H9 (cell line): ENCODE results near the gene SERPINA3. TPM values are rescaled to one million over a fixed set of nuclear protein-coding genes. Genes with fewer than 3 reads are reported as not detected.

Experiments used
- DNase-seq: peaks from one replicate; pipeline ENCODE4 v3.0.0-alpha.2; 2017
- H2AFZ ChIP-seq: one replicate; pipeline ENCODE4 v1.6.1; 2013; ENCODE audit warnings: mild to moderate bottlenecking, low read length, control low read depth, moderate library complexity
- H2AK5ac ChIP-seq: 2 replicates; pipeline ENCODE4 v1.6.1; 2013; ENCODE audit warnings: low read length, control low read depth, mixed read lengths; ENCODE audit not compliant: insufficient read length
- H2BK120ac ChIP-seq: one replicate; pipeline ENCODE4 v1.6.1; 2013; ENCODE audit warnings: low read depth, mild to moderate bottlenecking, low read length, control low read depth, inconsistent platforms; ENCODE audit not compliant: poor library complexity, severe bottlenecking
- H2BK12ac ChIP-seq: 2 replicates; pipeline ENCODE4 v1.6.1; 2013; ENCODE audit warnings: low read length, control low read depth, mixed read lengths, low read depth; ENCODE audit not compliant: insufficient read length
- H2BK15ac ChIP-seq: 2 replicates; pipeline ENCODE4 v1.6.1; 2013; ENCODE audit warnings: low read depth, low read length, control low read depth
- H2BK20ac ChIP-seq: one replicate; pipeline ENCODE4 v1.6.1; 2013; ENCODE audit warnings: low read depth, mild to moderate bottlenecking, low read length, control low read depth, inconsistent platforms; ENCODE audit not compliant: poor library complexity, severe bottlenecking
- H2BK5ac ChIP-seq: 2 replicates; pipeline ENCODE4 v1.6.1; 2013; ENCODE audit warnings: low read length, control low read depth, mixed read lengths; ENCODE audit not compliant: insufficient read length
- H3K14ac ChIP-seq: 2 replicates; pipeline ENCODE4 v1.6.1; 2013; ENCODE audit warnings: low read length, control low read depth; ENCODE audit not compliant: insufficient read depth
- H3K18ac ChIP-seq: 2 replicates; pipeline ENCODE4 v1.6.1; 2013; ENCODE audit warnings: low read depth, mild to moderate bottlenecking, mixed read lengths, low read length, control low read depth; ENCODE audit not compliant: insufficient read length
- H3K23ac ChIP-seq: 2 replicates; pipeline ENCODE4 v1.6.1; 2013; ENCODE audit warnings: low read length, control low read depth, mixed read lengths, low read depth; ENCODE audit not compliant: insufficient read length
- H3K23me2 ChIP-seq: 2 replicates; pipeline ENCODE4 v1.6.1; 2013; ENCODE audit warnings: low read depth, mild to moderate bottlenecking, mixed read lengths, low read length, control low read depth; ENCODE audit not compliant: insufficient read length, poor library complexity, severe bottlenecking
- H3K27ac ChIP-seq: 2 replicates; pipeline ENCODE4 v1.5.1; 2013; ENCODE audit warnings: low read length, control low read depth, mixed read lengths, low read depth; ENCODE audit not compliant: insufficient read length
- H3K27me3 ChIP-seq: 2 replicates; pipeline ENCODE4 v1.6.1; 2013; ENCODE audit warnings: low read length, control low read depth, inconsistent platforms; ENCODE audit not compliant: insufficient read depth
- H3K4ac ChIP-seq: 2 replicates; pipeline ENCODE4 v1.6.1; 2013; ENCODE audit warnings: low read depth, mild to moderate bottlenecking, control low read depth, inconsistent platforms, low read length, moderate library complexity
- H3K4me1 ChIP-seq: 2 replicates; pipeline ENCODE4 v1.6.1; 2013; ENCODE audit warnings: low read length, control low read depth, inconsistent platforms; ENCODE audit not compliant: insufficient read depth
- H3K4me2 ChIP-seq: 2 replicates; pipeline ENCODE4 v1.6.1; 2013; ENCODE audit warnings: low read length, control low read depth, mixed read lengths; ENCODE audit not compliant: insufficient read length, insufficient read depth
- H3K56ac ChIP-seq: 2 replicates; pipeline ENCODE4 v1.6.1; 2013; ENCODE audit warnings: low read depth, mild to moderate bottlenecking, mixed read lengths, low read length, control low read depth; ENCODE audit not compliant: insufficient read length
- H3K79me1 ChIP-seq: 2 replicates; pipeline ENCODE4 v1.6.1; 2013; ENCODE audit warnings: low read depth, mild to moderate bottlenecking, moderate library complexity, low read length, control low read depth, inconsistent platforms; ENCODE audit not compliant: insufficient read depth, poor library complexity, severe bottlenecking
- H3K79me2 ChIP-seq: 2 replicates; pipeline ENCODE4 v1.6.1; 2013; ENCODE audit warnings: low read length, control low read depth, inconsistent platforms; ENCODE audit not compliant: insufficient read depth
- H3K9ac ChIP-seq: 2 replicates; pipeline ENCODE4 v1.6.1; 2013; ENCODE audit warnings: low read length, control low read depth, mixed read lengths; ENCODE audit not compliant: insufficient read length; ENCODE audit errors: extremely low read depth
- H3K9me3 ChIP-seq: one replicate; pipeline ENCODE4 v1.6.1; 2013; ENCODE audit warnings: low read depth, low read length, inconsistent platforms; ENCODE audit not compliant: control insufficient read depth
- H3T11ph ChIP-seq: one replicate; pipeline ENCODE4 v1.6.1; 2013; ENCODE audit warnings: mild to moderate bottlenecking, low read length, control low read depth, inconsistent platforms
- H4K20me1 ChIP-seq: one replicate; pipeline ENCODE4 v1.6.1; 2013; ENCODE audit not compliant: control insufficient read depth, insufficient read length, insufficient read depth
- H4K5ac ChIP-seq: 2 replicates; pipeline ENCODE4 v1.6.1; 2013; ENCODE audit warnings: low read depth, mild to moderate bottlenecking, mixed read lengths, low read length, control low read depth; ENCODE audit not compliant: insufficient read length
- H4K8ac ChIP-seq: replicated peaks from 2 replicates; pipeline ENCODE4 v1.6.1; 2013; ENCODE audit warnings: low read length, control low read depth, mixed read lengths, low read depth; ENCODE audit not compliant: insufficient read length
- H4K91ac ChIP-seq: 2 replicates; pipeline ENCODE4 v1.6.1; 2013; ENCODE audit warnings: low read depth, mild to moderate bottlenecking, moderate library complexity, mixed read lengths, low read length, control low read depth; ENCODE audit not compliant: insufficient read length
- H3K27ac Mint-ChIP-seq, 3 experiments: 2 replicates in 2 of 3; 3 replicates in 1 of 3; pipeline ENCODE4 v1.8.0; 2020 to 2021; ENCODE audit warnings: mixed read lengths in 3 of 3, mild to moderate bottlenecking in 1 of 3, moderate library complexity in 1 of 3
- H3K27me3 Mint-ChIP-seq: 2 replicates; pipeline ENCODE4 v1.8.0; 2021; ENCODE audit warnings: low read depth, mild to moderate bottlenecking, moderate library complexity, mixed read lengths
- H3K36me3 Mint-ChIP-seq, 3 experiments: 2 replicates in 2 of 3; 3 replicates in 1 of 3; pipeline ENCODE4 v1.8.0; 2020 to 2021; ENCODE audit warnings: low read depth in 3 of 3, mixed read lengths in 3 of 3; ENCODE audit not compliant: insufficient read depth in 1 of 3
- H3K4me1 Mint-ChIP-seq, 2 experiments: 2 replicates each; pipeline ENCODE4 v1.8.0; 2020; ENCODE audit warnings: mixed read lengths in 2 of 2
- H3K4me3 Mint-ChIP-seq, 2 experiments: 2 replicates in 1 of 2; 3 replicates in 1 of 2; pipeline ENCODE4 v1.8.0; 2020 to 2021; ENCODE audit warnings: mild to moderate bottlenecking in 2 of 2, mixed read lengths in 2 of 2, moderate library complexity in 1 of 2
- H3K9me3 Mint-ChIP-seq, 2 experiments: 2 replicates in 1 of 2; 3 replicates in 1 of 2; pipeline ENCODE4 v1.8.0; 2020; ENCODE audit warnings: mild to moderate bottlenecking in 2 of 2, mixed read lengths in 2 of 2, moderate library complexity in 1 of 2
- CTCF ChIP-seq: fragments of 200-600 bp; sonication (generic); conservative IDR thresholded peaks from 3 replicates; pipeline ENCODE4 v1.8.0; 2021; ENCODE audit warnings: antibody characterized with exemption, mild to moderate bottlenecking
- WGBS: extraction: QIAGEN DNeasy Blood & Tissue Kit; methylation state at CpG from one replicate; pipeline ENCODE4 v1.1.7; 2013; ENCODE audit warnings: missing lambda C conversion rate, low lambda C conversion rate, mixed read lengths; ENCODE audit not compliant: insufficient read length; ENCODE audit errors: extremely low coverage; 5-methylcytosine and 5-hydroxymethylcytosine counted together
- total RNA-seq: library from RNA; stranded (reverse); gene quantifications from 2 replicates; pipeline ENCODE4 v1.2.1, GENCODE V29; 2021

The SERPINA3 gene
- total RNA-seq, 1 experiment from 2014 or later = not detected

GRCh38 chr14:94656043-94656442 lies 43.9 kb downstream of the SERPINA3 start:
- no peak overlapping the region for H2BK15ac ChIP-seq
- no peak overlapping the region for H2BK5ac ChIP-seq
- Mint-ChIP-seq H3K27me3 (peaks cover 12% of the 10 kb centered on the region), H3K4me1 (peaks cover 0 to 3% of the 10 kb centered on the region in 2 experiments; a peak in 1 of 4 replicates), H3K36me3 (no peaks in the 10 kb centered on the region; a peak in 1 of 7 replicates), H3K27ac (no peak overlapping the region), H3K4me3 (no peak overlapping the region), H3K9me3 (peaks cover 4 to 7% of the 10 kb centered on the region in 2 experiments; a peak in 3 of 5 replicates)
- no peak for TF ChIP-seq CTCF
- no peak overlapping the region for H3K56ac ChIP-seq
- H3K4ac ChIP-seq = no peak overlapping the region
- H3K9ac ChIP-seq = no peak overlapping the region
- H4K8ac ChIP-seq = no peak overlapping the region
- H4K20me1 ChIP-seq = no peaks in the 10 kb centered on the region
- H3K4me2 ChIP-seq = no peak overlapping the region
- WGBS = no CpG with 5 or more reads among the region's 4 CpGs
- H3K9me3 ChIP-seq = no peaks in the 10 kb centered on the region
- H3K79me2 ChIP-seq = no peaks in the 10 kb centered on the region; the same call in 1 of the 2 replicates
- no peaks in the 10 kb centered on the region for H3K4me1 ChIP-seq
- H3K18ac ChIP-seq = no peak overlapping the region
- H3K79me1 ChIP-seq = no peaks in the 10 kb centered on the region
- no peak overlapping the region for H4K91ac ChIP-seq
- H3T11ph ChIP-seq = no peak overlapping the region
- H3K27me3 ChIP-seq = no peaks in the 10 kb centered on the region
- H3K14ac ChIP-seq = no peak overlapping the region
- no peak overlapping the region for H2AFZ ChIP-seq
- no peaks in the 10 kb centered on the region for H3K23me2 ChIP-seq
- no peak overlapping the region for H2BK20ac ChIP-seq
- no peak overlapping the region for H2BK12ac ChIP-seq
- no peak overlapping the region for H3K27ac ChIP-seq
- H3K23ac ChIP-seq = no peak overlapping the region
- H4K5ac ChIP-seq = no peak overlapping the region
- H2BK120ac ChIP-seq = no peak overlapping the region
- H2AK5ac ChIP-seq = no peak overlapping the region
- DNase-seq = no peak
